ENCODE measurements around the gene BBS9. TPM values are rescaled to one million over a fixed set of nuclear protein-coding genes. Genes with fewer than 3 reads are reported as not detected.

The BBS9 gene
- 15.2 and 15.4 TPM in 2 replicates for total RNA-seq

DNA sequence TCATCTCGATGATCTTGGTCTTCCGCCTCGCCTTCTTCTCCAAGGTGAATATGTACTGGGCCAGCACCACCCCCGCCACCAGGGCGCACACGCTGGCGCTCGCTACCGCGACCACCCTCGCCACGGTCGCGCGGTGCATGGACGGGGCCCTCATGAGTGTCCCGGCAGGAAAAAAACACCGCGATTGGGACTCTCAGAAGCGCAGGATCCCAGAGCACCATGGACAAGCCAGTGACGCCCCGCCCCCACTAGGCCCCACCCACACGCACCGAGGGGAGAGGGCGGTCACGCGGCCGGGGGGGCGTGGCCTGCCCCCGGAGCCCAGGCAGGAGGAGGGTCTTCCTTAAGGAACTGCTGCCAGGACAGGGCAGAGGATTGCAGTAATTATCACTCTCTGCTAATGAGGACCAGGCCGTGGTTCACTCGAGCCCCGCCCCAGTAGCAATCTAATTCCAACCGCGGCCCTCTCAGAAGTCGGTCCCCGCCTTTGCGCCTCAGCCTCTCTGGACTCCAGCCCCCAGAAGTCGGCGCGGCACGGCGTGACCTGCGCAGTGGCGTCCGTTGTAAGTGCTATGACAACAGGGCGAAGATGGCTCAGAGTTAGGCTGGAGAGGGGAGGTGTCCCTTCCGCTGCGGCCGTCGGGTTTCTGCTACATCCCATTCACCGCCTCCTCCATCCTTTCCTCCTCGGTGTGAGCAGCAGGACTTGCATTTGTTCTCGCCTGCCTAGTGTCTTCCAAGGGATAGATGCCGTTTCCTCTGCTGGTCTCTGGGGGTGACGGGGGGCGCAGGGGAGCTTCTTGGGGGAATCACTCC lies at the start of gene BBS9:
TSS of gene BBS9 (plus strand) at position 575 of the 816 bp plus-strand sequence. CDS start 16,689 bp downstream, outside the sequence.

GRCh38 chr7:33109005-33109757 lies 20.2 kb upstream of the BBS9 start, which contains the start of gene RP9:
TSS of gene RP9 (minus strand) at chr7:33109404. CDS start at chr7:33109372, 32 bp downstream.

Other genes starting within 250 kb of the BBS9 start
- gene KBTBD2, start 237.8 kb upstream of the BBS9 start, total RNA-seq: 72.8 and 109 TPM in 2 replicates
- gene FKBP9, start 172.1 kb upstream of the BBS9 start, total RNA-seq: 149 and 186 TPM in 2 replicates
- gene NT5C3A, start 66.8 kb upstream of the BBS9 start, total RNA-seq: 24.8 and 29.1 TPM in 2 replicates
- gene RP9, start 20.2 kb upstream of the BBS9 start, total RNA-seq: 8.3 and 8.5 TPM in 2 replicates

Data from dermis lymphatic vessel endothelial cell (primary cell).